HepG2 (cell line): ENCODE results near the gene PIGO. TPM values are rescaled to one million over a fixed set of nuclear protein-coding genes. Genes with fewer than 3 reads are reported as not detected.

ENCODE experiments used
- DBP ChIP-seq: sonication (generic); formaldehyde crosslinking; IDR thresholded peaks from 2 replicates; pipeline ENCODE4 v1.4.0; 2020; ENCODE audit warnings: missing genetic modification reagents; ENCODE audit errors: not compliant biosample characterization
- FUBP1 ChIP-seq: sonication (generic); formaldehyde crosslinking; IDR thresholded peaks from 2 replicates; pipeline ENCODE4 v1.5.1; 2020; ENCODE audit warnings: missing genetic modification reagents, mild to moderate bottlenecking, borderline replicate concordance
- HDAC6 ChIP-seq: fragments of 200-600 bp; sonication (generic); IDR thresholded peaks from 2 replicates; pipeline ENCODE4 v1.7.0; 2017; ENCODE audit warnings: mild to moderate bottlenecking, antibody characterized with exemption, low read length, low read depth
- HOXA9 ChIP-seq: sonication (generic); formaldehyde crosslinking; IDR thresholded peaks from 2 replicates; pipeline ENCODE4 v1.8.1; 2022; ENCODE audit warnings: missing genetic modification reagents, mild to moderate bottlenecking, moderate library complexity, borderline replicate concordance
- KDM3A ChIP-seq: IDR thresholded peaks from 2 replicates; pipeline ENCODE4 v1.6.1; 2018; ENCODE audit warnings: low read depth, missing compliant biosample characterization
- KMT2A ChIP-seq: sonication (generic); formaldehyde crosslinking; IDR thresholded peaks from 2 replicates; pipeline ENCODE4 v1.4.0; 2020; ENCODE audit warnings: missing genetic modification reagents
- MAFF ChIP-seq: IDR thresholded peaks from 2 replicates; pipeline ENCODE4 v1.6.1; 2011; ENCODE audit warnings: low read depth, low read length, improper control_type of control experiment
- REPIN1 ChIP-seq: sonication (generic); formaldehyde crosslinking; IDR thresholded peaks from 2 replicates; pipeline ENCODE4 v1.8.0; 2022; ENCODE audit warnings: missing genetic modification reagents, low read depth, mild to moderate bottlenecking, borderline replicate concordance
- RFX1 ChIP-seq: fragments of 450-650 bp; IDR thresholded peaks from 2 replicates; pipeline ENCODE4 v1.6.1; 2017
- SETDB1 ChIP-seq: sonication (generic); formaldehyde crosslinking; IDR thresholded peaks from 2 replicates; pipeline ENCODE4 v1.5.1; 2020; ENCODE audit warnings: missing genetic modification reagents, mild to moderate bottlenecking, borderline replicate concordance
- SRF ChIP-seq: IDR thresholded peaks from 2 replicates; pipeline ENCODE4 v1.6.1; 2011; ENCODE audit warnings: mild to moderate bottlenecking, low read depth, low read length, moderate library complexity
- TBX3 ChIP-seq: fragments of 450-650 bp; IDR thresholded peaks from 2 replicates; pipeline ENCODE4 v1.6.1; 2017; ENCODE audit warnings: antibody characterized with exemption, mild to moderate bottlenecking, inconsistent platforms, borderline replicate concordance
- TP53 ChIP-seq: sonication (generic); formaldehyde crosslinking; conservative IDR thresholded peaks from 2 replicates; pipeline ENCODE4 v1.4.0; 2020; ENCODE audit warnings: missing genetic modification reagents
- ZBTB8A ChIP-seq: sonication (generic); formaldehyde crosslinking; IDR thresholded peaks from 2 replicates; pipeline ENCODE4 v1.4.0; 2020; ENCODE audit warnings: mild to moderate bottlenecking, low read depth, missing genetic modification reagents, borderline replicate concordance
- ZMAT5 ChIP-seq: sonication (generic); formaldehyde crosslinking; IDR thresholded peaks from 2 replicates; pipeline ENCODE4 v1.5.0; 2020; ENCODE audit warnings: mild to moderate bottlenecking, low read depth, missing genetic modification reagents, borderline replicate concordance
- ZMYM4 ChIP-seq: sonication (generic); formaldehyde crosslinking; IDR thresholded peaks from 2 replicates; pipeline ENCODE4 v1.8.1; 2023; ENCODE audit warnings: mild to moderate bottlenecking, missing genetic modification reagents
- ZNF124 ChIP-seq: sonication (generic); formaldehyde crosslinking; IDR thresholded peaks from 2 replicates; pipeline ENCODE4 v1.4.0; 2020; ENCODE audit warnings: missing genetic modification reagents
- ZNF17 ChIP-seq: sonication (generic); formaldehyde crosslinking; IDR thresholded peaks from 2 replicates; pipeline ENCODE4 v1.5.0; 2020; ENCODE audit warnings: mild to moderate bottlenecking, missing genetic modification reagents
- ZNF207 ChIP-seq: fragments of 450-650 bp; IDR thresholded peaks from 2 replicates; pipeline ENCODE4 v1.6.1; 2016; ENCODE audit warnings: antibody characterized with exemption, borderline replicate concordance
- ZNF224 ChIP-seq: sonication (generic); formaldehyde crosslinking; IDR thresholded peaks from 2 replicates; pipeline ENCODE4 v1.5.0; 2020; ENCODE audit warnings: mild to moderate bottlenecking, missing genetic modification reagents
- ZNF281 ChIP-seq: sonication (generic); formaldehyde crosslinking; IDR thresholded peaks from 2 replicates; pipeline ENCODE4 v1.4.0; 2020; ENCODE audit warnings: missing genetic modification reagents, borderline replicate concordance
- ZNF598 ChIP-seq: sonication (generic); formaldehyde crosslinking; IDR thresholded peaks from 2 replicates; pipeline ENCODE4 v1.5.1; 2020; ENCODE audit warnings: mild to moderate bottlenecking, missing genetic modification reagents, borderline replicate concordance
- ZNF737 ChIP-seq: sonication (generic); formaldehyde crosslinking; IDR thresholded peaks from 2 replicates; pipeline ENCODE4 v1.5.0; 2020; ENCODE audit warnings: missing genetic modification reagents, mild to moderate bottlenecking, borderline replicate concordance
- polyA plus RNA-seq, 8 experiments: library from polyadenylated mRNA; depleted of rRNA in 3 of 8; stranded (reverse) in 7 of 8; unstranded in 1 of 8; fragments of >200 nt; fragmentation: Illumina TruSeq in 4 of 8; extraction: Trizol in 4 of 8; gene quantifications; 2 replicates each; pipeline versions ENCODE4 v1.2.1 to v1.2.3, GENCODE V29; 2011 to 2016; ENCODE audit warnings: low read depth in 4 of 8, missing spikeins in 1 of 8, mixed read lengths in 1 of 8; ENCODE audit not compliant: insufficient read depth in 1 of 8
- total RNA-seq, 5 experiments: library from RNA; depleted of rRNA; stranded (reverse); fragments of >200 nt; fragmentation: Illumina TruSeq; extraction: Trizol; gene quantifications; 2 replicates each; pipeline ENCODE4 v1.2.3, GENCODE V29; 2016; ENCODE audit warnings: low read depth in 1 of 5

Gene PIGO
- total and polyA plus RNA-seq, 2 of the 13 experiments (the other 11 are each of a cell fraction or from before 2014, with no cell fraction given) = 20.5 to 26.2 TPM

GRCh38 chr9:35102769-35103659, 6.6 kb upstream of the PIGO start, which contains the start of gene STOML2 (continued):
- TF ChIP-seq ZNF281 (CRISPR knock-in tag) (peak; percentile 64), ZMAT5 (CRISPR knock-in tag) (no peak), ZNF598 (CRISPR knock-in tag) (no peak), KMT2A (CRISPR knock-in tag) (peak; percentile 97), ZMYM4 (CRISPR knock-in tag) (peak; percentile 86; the same call in 1 of the 2 replicates), ZNF17 (no peak), ZNF207 (no peak), ZNF124 (peak; percentile 88; the same call in 1 of the 2 replicates), TP53 (CRISPR knock-in tag) (0 out of 2 replicates have a peak, but pooled peaks have one; percentile 49), FUBP1 (CRISPR knock-in tag) (no peak), ZNF224 (CRISPR knock-in tag) (0 out of 2 replicates have a peak, but pooled peaks have one; percentile 36), HOXA9 (CRISPR knock-in tag) (peak; percentile 70; the same call in 1 of the 2 replicates), MAFF (no peak), HDAC6 (no peak), RFX1 (peak; percentile 97), SRF (peak; percentile 48; the same call in 1 of the 2 replicates), KDM3A (CRISPR knock-in tag) (peak; percentile 87; the same call in 1 of the 2 replicates), ZBTB8A (CRISPR knock-in tag) (no peak), TBX3 (no peak), DBP (CRISPR knock-in tag) (peak; percentile 66), SETDB1 (CRISPR knock-in tag) (no peak), ZNF737 (CRISPR knock-in tag) (no peak), REPIN1 (CRISPR knock-in tag) (peak; percentile 82; the same call in 1 of the 2 replicates)
